ENCODE data around the gene TRIM7.
A peak's percentile ranks its signal among the peaks of the same experiment; 100 is the strongest.

The TRIM7 gene

GRCh38 chr5:181207960-181208253, 2.9 kb upstream of the TRIM7 start:
- TF ChIP-seq ZFX (IDR thresholded peaks at IDR 0.05) = no peak
- no peak for TF ChIP-seq CTCF (conservative IDR thresholded peaks at IDR 0.05)
- no peak overlapping the region for H3K27ac ChIP-seq

GRCh38 chr5:181207214-181207959, 2.4 kb upstream of the TRIM7 start:
- TF ChIP-seq ZFX (IDR thresholded peaks at IDR 0.05) = no peak
- no peak for TF ChIP-seq CTCF (conservative IDR thresholded peaks at IDR 0.05)
- H3K27ac ChIP-seq = peak overlapping the region; percentile 77

- H3K27ac ChIP-seq = no peak overlapping the region; the same call in 1 of the 2 replicates
- TF ChIP-seq ZFX (IDR thresholded peaks at IDR 0.05) = no peak
- TF ChIP-seq CTCF (conservative IDR thresholded peaks at IDR 0.05) = no peak
Observed at GRCh38 chr5:181205761-181206649, 1.0 kb upstream of the TRIM7 start.

- H3K27ac ChIP-seq = no peak overlapping the region; the same call in 1 of the 2 replicates
- TF ChIP-seq ZFX (IDR thresholded peaks at IDR 0.05) = no peak
- no peak for TF ChIP-seq CTCF (conservative IDR thresholded peaks at IDR 0.05)
Observed at GRCh38 chr5:181204113-181204825, 727 bp downstream of the TRIM7 start.

- H3K27ac ChIP-seq = no peak overlapping the region
- TF ChIP-seq ZFX (IDR thresholded peaks at IDR 0.05) (no peak), CTCF (conservative IDR thresholded peaks at IDR 0.05) (no peak)
Observed at GRCh38 chr5:181203777-181204112, 1.3 kb downstream of the TRIM7 start.

- TF ChIP-seq CTCF (conservative IDR thresholded peaks at IDR 0.05) = no peak
- no peak for TF ChIP-seq ZFX (IDR thresholded peaks at IDR 0.05)
- H3K27ac ChIP-seq = no peak overlapping the region
Observed at GRCh38 chr5:181203093-181203711, 1.8 kb downstream of the TRIM7 start.

All from C4-2B (cell line).